IPS-20b (cell line): ENCODE measurements around the gene ADAMTS19.
"Not testable (repeated sequence)": the region's sequence is repeated elsewhere in the genome, so short reads cannot be mapped to it uniquely, and the experiment has no call there.

Experiments
- H3K27ac ChIP-seq: one replicate; pipeline ENCODE4 v1.5.1; 2013; ENCODE audit warnings: low read length
- H3K27me3 ChIP-seq: 2 replicates; pipeline ENCODE4 v1.6.1; 2013; ENCODE audit warnings: mild to moderate bottlenecking, low read length, inconsistent platforms; ENCODE audit not compliant: insufficient read depth
- H3K36me3 ChIP-seq: 2 replicates; pipeline ENCODE4 v1.6.1; 2013; ENCODE audit warnings: low read depth, mild to moderate bottlenecking, inconsistent platforms, low read length, moderate library complexity; ENCODE audit not compliant: insufficient read depth
- H3K4me1 ChIP-seq: 2 replicates; pipeline ENCODE4 v1.6.1; 2013; ENCODE audit warnings: mild to moderate bottlenecking, control low read depth, inconsistent platforms, low read length, moderate library complexity; ENCODE audit not compliant: insufficient read depth
- H3K4me3 ChIP-seq: 2 replicates; pipeline ENCODE4 v1.5.1; 2013; ENCODE audit warnings: mild to moderate bottlenecking, low read length, inconsistent platforms
- H3K9ac ChIP-seq: 2 replicates; pipeline ENCODE4 v1.6.1; 2013; ENCODE audit warnings: low read depth, mild to moderate bottlenecking, inconsistent platforms, low read length, moderate library complexity
- H3K9me3 ChIP-seq: 2 replicates; pipeline ENCODE4 v1.6.1; 2013; ENCODE audit warnings: mild to moderate bottlenecking, low read depth, low read length, inconsistent platforms; ENCODE audit not compliant: insufficient read depth

The ADAMTS19 gene

DNA sequence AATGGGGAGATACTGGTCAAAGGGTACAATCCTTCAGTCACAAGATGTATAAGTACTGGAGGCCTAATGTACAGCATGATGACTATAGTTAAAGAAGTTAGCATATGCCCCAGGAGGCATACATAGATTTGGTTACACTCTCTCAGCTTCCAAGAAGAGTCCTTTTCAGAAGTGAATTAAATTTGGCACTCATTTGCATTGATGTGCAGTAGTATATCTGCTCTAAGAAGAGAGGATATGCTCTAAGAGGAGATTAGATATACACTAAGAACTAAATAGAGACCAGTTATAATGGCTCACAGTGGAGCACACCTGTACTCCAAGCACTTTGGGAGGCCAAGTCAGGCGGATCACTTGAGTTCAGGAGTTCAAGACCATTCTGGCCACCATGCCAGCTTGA, 148.3 kb downstream of the ADAMTS19 start:
- Histone ChIP-seq H3K4me3 (no peak overlapping the region), H3K9ac (no peak overlapping the region), H3K9me3 (no peaks in the 10 kb centered on the region), H3K4me1 (no peaks in the 10 kb centered on the region), H3K27ac (no peak overlapping the region), H3K27me3 (no peaks in the 10 kb centered on the region), H3K36me3 (no peaks in the 10 kb centered on the region)

- no peaks in the 10 kb centered on the region for H3K4me1 ChIP-seq
- no peaks in the 10 kb centered on the region for H3K9me3 ChIP-seq
- H3K9ac ChIP-seq, result no peak overlapping the region
- no peak overlapping the region for H3K27ac ChIP-seq
- H3K4me3 ChIP-seq, result no peak overlapping the region
- no peaks in the 10 kb centered on the region for H3K27me3 ChIP-seq
- H3K36me3 ChIP-seq, result no peaks in the 10 kb centered on the region
These were observed 149.6 kb downstream of the ADAMTS19 start for GRCh38 chr5:129609710-129610109.

GRCh38 chr5:129616517-129616916, 156.4 kb downstream of the ADAMTS19 start:
- Histone ChIP-seq H3K27ac (no peak overlapping the region), H3K9ac (no peak overlapping the region), H3K9me3 (no peaks in the 10 kb centered on the region), H3K27me3 (no peaks in the 10 kb centered on the region), H3K36me3 (peaks cover 7% of the 10 kb centered on the region), H3K4me1 (no peaks in the 10 kb centered on the region), H3K4me3 (no peak overlapping the region)

GRCh38 chr5:129617206-129617605, 157.1 kb downstream of the ADAMTS19 start:
- Histone ChIP-seq H3K4me1 (no peaks in the 10 kb centered on the region), H3K9me3 (no peaks in the 10 kb centered on the region), H3K27me3 (no peaks in the 10 kb centered on the region), H3K9ac (no peak overlapping the region), H3K27ac (no peak overlapping the region), H3K4me3 (no peak overlapping the region), H3K36me3 (peaks cover 12% of the 10 kb centered on the region)

GRCh38 chr5:129619782-129620181, 159.7 kb downstream of the ADAMTS19 start:
- H3K27me3 ChIP-seq, result no peaks in the 10 kb centered on the region
- H3K4me1 ChIP-seq, result no peaks in the 10 kb centered on the region
- no peak overlapping the region for H3K4me3 ChIP-seq
- H3K27ac ChIP-seq, result no peak overlapping the region
- no peaks in the 10 kb centered on the region for H3K9me3 ChIP-seq
- H3K9ac ChIP-seq, result no peak overlapping the region
- peaks cover 19% of the 10 kb centered on the region for H3K36me3 ChIP-seq

- Histone ChIP-seq H3K36me3 (peaks cover 19% of the 10 kb centered on the region), H3K27me3 (no peaks in the 10 kb centered on the region), H3K9ac (no peak overlapping the region), H3K27ac (no peak overlapping the region), H3K4me1 (no peaks in the 10 kb centered on the region), H3K4me3 (no peak overlapping the region), H3K9me3 (no peaks in the 10 kb centered on the region)
These were observed 162.4 kb downstream of the ADAMTS19 start for GRCh38 chr5:129622531-129622930.

- H3K9ac ChIP-seq, result no peak overlapping the region
- no peak overlapping the region for H3K27ac ChIP-seq
- H3K9me3 ChIP-seq, result no peaks in the 10 kb centered on the region
- H3K27me3 ChIP-seq, result no peaks in the 10 kb centered on the region
- H3K36me3 ChIP-seq, result peaks cover 7% of the 10 kb centered on the region; the same call in 1 of the 2 replicates
- H3K4me1 ChIP-seq, result no peaks in the 10 kb centered on the region
- no peak overlapping the region for H3K4me3 ChIP-seq
These were observed 169.5 kb downstream of the ADAMTS19 start for GRCh38 chr5:129629575-129629974.

GRCh38 chr5:129630101-129630500, 170.0 kb downstream of the ADAMTS19 start:
- H3K4me3 ChIP-seq, result no peak overlapping the region
- H3K9ac ChIP-seq, result no peak overlapping the region
- no peak overlapping the region for H3K27ac ChIP-seq
- H3K4me1 ChIP-seq, result no peaks in the 10 kb centered on the region
- H3K36me3 ChIP-seq, result peaks cover 7% of the 10 kb centered on the region; the same call in 1 of the 2 replicates
- no peaks in the 10 kb centered on the region for H3K27me3 ChIP-seq
- H3K9me3 ChIP-seq, result no peaks in the 10 kb centered on the region

- Histone ChIP-seq H3K27ac (no peak overlapping the region), H3K9ac (no peak overlapping the region), H3K36me3 (peaks cover 7% of the 10 kb centered on the region; the same call in 1 of the 2 replicates), H3K27me3 (no peaks in the 10 kb centered on the region), H3K4me3 (no peak overlapping the region), H3K4me1 (no peaks in the 10 kb centered on the region), H3K9me3 (no peaks in the 10 kb centered on the region)
These were observed 171.9 kb downstream of the ADAMTS19 start for GRCh38 chr5:129631961-129632360.

- H3K9ac ChIP-seq, H3K36me3 ChIP-seq, H3K4me1 ChIP-seq, H3K4me3 ChIP-seq, H3K27me3 ChIP-seq, H3K27ac ChIP-seq, H3K9me3 ChIP-seq: not testable (repeated sequence)
These were observed 177.4 kb downstream of the ADAMTS19 start for GRCh38 chr5:129637501-129637900.

DNA sequence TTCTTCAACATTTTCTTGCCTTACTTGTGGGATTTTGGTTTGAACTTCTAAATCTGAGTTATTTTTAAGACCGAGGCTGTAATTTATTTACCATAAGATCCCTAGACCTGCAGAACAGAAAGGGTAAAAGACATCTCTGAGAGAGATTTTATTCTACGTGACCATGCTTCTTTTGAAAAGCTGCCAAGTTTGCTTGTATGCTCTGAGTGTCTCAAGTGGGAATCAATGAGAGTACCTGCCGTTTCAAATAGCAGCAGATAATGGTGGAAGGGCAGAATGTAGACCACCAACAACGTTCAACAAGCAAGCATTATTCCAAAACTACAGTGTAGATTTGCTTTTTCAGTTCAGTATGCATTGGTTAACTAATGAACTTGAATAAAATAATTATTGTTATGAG, 179.2 kb downstream of the ADAMTS19 start:
- Histone ChIP-seq H3K9me3 (no peaks in the 10 kb centered on the region), H3K9ac (no peak overlapping the region), H3K4me3 (no peak overlapping the region), H3K27me3 (no peaks in the 10 kb centered on the region), H3K27ac (no peak overlapping the region), H3K4me1 (no peaks in the 10 kb centered on the region), H3K36me3 (0 out of 2 replicates have a peak, but pooled peaks cover 3% of the 10 kb centered on the region)

DNA sequence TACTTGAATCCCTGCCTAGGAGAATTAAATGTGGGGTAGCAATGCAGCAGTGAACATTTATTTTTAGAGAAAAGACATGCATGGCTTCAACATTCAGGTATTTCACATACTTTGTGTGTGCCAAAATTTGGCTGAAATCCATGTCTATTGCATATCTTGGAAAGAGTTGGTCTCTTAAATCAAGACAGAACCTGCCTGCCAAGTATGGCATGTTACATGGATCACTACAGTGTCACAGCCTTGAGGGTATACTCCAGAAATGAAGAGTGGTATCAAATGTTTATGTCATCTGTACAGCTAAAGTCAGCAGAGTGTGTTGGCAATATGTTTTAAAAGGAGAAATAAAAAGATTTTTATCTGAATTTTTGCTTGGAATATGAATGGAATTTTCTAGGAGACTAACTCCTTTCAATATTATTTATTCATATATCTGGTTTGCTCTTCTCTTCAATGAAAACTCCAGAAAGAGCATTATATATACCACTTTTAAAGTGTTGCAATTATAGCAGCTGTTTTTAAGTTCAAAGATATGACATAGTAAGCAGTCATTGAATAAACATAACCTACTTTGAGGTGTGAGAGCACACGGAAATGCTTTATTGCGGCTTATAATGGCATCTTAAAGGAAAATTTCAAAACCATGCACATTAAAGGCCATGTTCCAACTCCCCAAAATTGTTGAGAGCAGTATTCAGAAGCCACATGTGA, 192.4 kb downstream of the ADAMTS19 start:
- Histone ChIP-seq H3K27me3 (no peaks in the 10 kb centered on the region), H3K27ac (no peak overlapping the region), H3K36me3 (peaks cover 65% of the 10 kb centered on the region)

More for the DNA sequence above, 192.4 kb downstream of the ADAMTS19 start:
- Histone ChIP-seq H3K9me3 (no peaks in the 10 kb centered on the region), H3K9ac (no peak overlapping the region), H3K4me1 (peaks cover 7% of the 10 kb centered on the region; the same call in 1 of the 2 replicates), H3K4me3 (no peak overlapping the region)
